HEK293 (cell line): Measurements from ENCODE around the gene SYNPR.

Experiments used
- CTCF ChIA-PET: fragments of 350-600 bp; formaldehyde crosslinking; extraction: SDS; loops from one replicate; lab custom pipeline; 2021; ENCODE audit warnings: antibody characterized with exemption; lab: Yijun Ruan, JAX
- POLR2A ChIA-PET: fragments of 300-600 bp; formaldehyde crosslinking; extraction: SDS; loops from one replicate; lab custom pipeline; 2020; ENCODE audit warnings: antibody characterized with exemption, inconsistent platforms; lab: Yijun Ruan, JAX
- H3K27ac ChIP-seq: fragments of 200-500 bp; sonication (Bioruptor generic); 2 replicates; pipeline ENCODE4 v1.5.1; 2014; ENCODE audit warnings: low read depth, low read length, control low read depth, inconsistent platforms; ENCODE audit errors: extremely low read depth
- H3K36me3 ChIP-seq, 2 experiments: fragments of 200-500 bp in 1 of 2; sonication (Bioruptor generic) in 1 of 2; 1 replicate in 1 of 2; 2 replicates in 1 of 2; pipeline ENCODE4 v1.5.1; 2014 to 2017; ENCODE audit warnings: inconsistent platforms in 2 of 2, low read length in 2 of 2; ENCODE audit not compliant: control insufficient read depth in 2 of 2, insufficient read depth in 1 of 2
- H3K4me1 ChIP-seq: fragments of 200-500 bp; sonication (Bioruptor generic); 2 replicates; pipeline ENCODE4 v1.5.1; 2014; ENCODE audit warnings: mild to moderate bottlenecking, low read length, inconsistent platforms; ENCODE audit not compliant: control insufficient read depth, insufficient read depth
- H3K4me3 ChIP-seq: 2 replicates; pipeline ENCODE4 v1.5.1; 2011; ENCODE audit warnings: low read depth, mild to moderate bottlenecking, control low read depth, low read length, moderate library complexity
- H3K9me3 ChIP-seq: fragments of 200-500 bp; sonication (Bioruptor generic); 2 replicates; pipeline ENCODE4 v1.5.1; 2014; ENCODE audit warnings: low read depth, low read length, inconsistent platforms; ENCODE audit not compliant: control insufficient read depth, insufficient read depth
- CTCF ChIP-seq: fragments of 450-650 bp; formaldehyde crosslinking; IDR thresholded peaks from 2 replicates; pipeline ENCODE4 v1.5.1; 2016; ENCODE audit warnings: missing biosample characterization, missing genetic modification characterization
- SP3 ChIP-seq: fragments of 450-650 bp; formaldehyde crosslinking; IDR thresholded peaks from 2 replicates; pipeline ENCODE4 v1.5.1; 2016; ENCODE audit warnings: missing biosample characterization, missing genetic modification characterization
- ZFP69B ChIP-seq: fragments of 450-650 bp; formaldehyde crosslinking; IDR thresholded peaks from 2 replicates; pipeline ENCODE4 v1.5.1; 2016; ENCODE audit warnings: missing biosample characterization, missing genetic modification characterization
- ZIC2 ChIP-seq: fragments of 450-650 bp; formaldehyde crosslinking; IDR thresholded peaks from 2 replicates; pipeline ENCODE4 v1.5.1; 2016; ENCODE audit warnings: missing biosample characterization, missing genetic modification characterization
- ZNF146 ChIP-seq: fragments of 450-650 bp; formaldehyde crosslinking; IDR thresholded peaks from 2 replicates; pipeline ENCODE4 v1.5.1; 2016; ENCODE audit warnings: missing biosample characterization, missing genetic modification characterization
- ZNF18 ChIP-seq: fragments of 450-650 bp; formaldehyde crosslinking; IDR thresholded peaks from 2 replicates; pipeline ENCODE4 v1.5.1; 2016; ENCODE audit warnings: missing biosample characterization, missing genetic modification characterization
- ZNF221 ChIP-seq: fragments of 450-650 bp; formaldehyde crosslinking; IDR thresholded peaks from 2 replicates; pipeline ENCODE4 v1.5.1; 2017; ENCODE audit warnings: missing biosample characterization, missing genetic modification characterization, borderline replicate concordance
- ZNF24 ChIP-seq: fragments of 450-650 bp; formaldehyde crosslinking; IDR thresholded peaks from 2 replicates; pipeline ENCODE4 v1.5.1; 2016; ENCODE audit warnings: missing biosample characterization, missing genetic modification characterization
- ZNF37A ChIP-seq: fragments of 450-650 bp; IDR thresholded peaks from 2 replicates; pipeline ENCODE4 v1.5.1; 2018; ENCODE audit warnings: missing biosample characterization, missing genetic modification characterization
- ZNF394 ChIP-seq: fragments of 450-650 bp; formaldehyde crosslinking; IDR thresholded peaks from 2 replicates; pipeline ENCODE4 v1.5.1; 2016; ENCODE audit warnings: missing biosample characterization, missing genetic modification characterization, mild to moderate bottlenecking, moderate library complexity, borderline replicate concordance
- ZNF398 ChIP-seq: fragments of 450-650 bp; formaldehyde crosslinking; IDR thresholded peaks from 2 replicates; pipeline ENCODE4 v1.5.1; 2017; ENCODE audit warnings: missing biosample characterization, missing genetic modification characterization
- ZNF549 ChIP-seq: fragments of 450-650 bp; IDR thresholded peaks from 2 replicates; pipeline ENCODE4 v1.5.1; 2018; ENCODE audit warnings: missing biosample characterization, missing genetic modification characterization, mild to moderate bottlenecking, inconsistent platforms, moderate library complexity
- ZNF571 ChIP-seq: fragments of 450-650 bp; formaldehyde crosslinking; IDR thresholded peaks from 2 replicates; pipeline ENCODE4 v1.5.0; 2017; ENCODE audit warnings: missing biosample characterization, missing genetic modification characterization
- ZNF645 ChIP-seq: fragments of 450-650 bp; formaldehyde crosslinking; IDR thresholded peaks from 2 replicates; pipeline ENCODE4; 2016; ENCODE audit warnings: missing biosample characterization, missing genetic modification characterization
- ZNF654 ChIP-seq: fragments of 450-650 bp; formaldehyde crosslinking; IDR thresholded peaks from 2 replicates; pipeline ENCODE4 v1.5.1; 2016; ENCODE audit warnings: low read depth, missing biosample characterization, missing genetic modification characterization
- ZNF768 ChIP-seq: fragments of 450-650 bp; formaldehyde crosslinking; IDR thresholded peaks from 2 replicates; pipeline ENCODE4 v1.5.1; 2018; ENCODE audit warnings: missing biosample characterization, mild to moderate bottlenecking, missing genetic modification characterization
- ZSCAN18 ChIP-seq: fragments of 450-650 bp; formaldehyde crosslinking; IDR thresholded peaks from 2 replicates; pipeline ENCODE4 v1.5.1; 2016; ENCODE audit warnings: missing biosample characterization, missing genetic modification characterization
- TF ChIP-seq, protein P1 (sequence below): fragments of 450-650 bp; formaldehyde crosslinking; IDR thresholded peaks from 2 replicates; pipeline ENCODE4 v1.5.1; 2016; ENCODE audit warnings: missing biosample characterization, missing genetic modification characterization
- TF ChIP-seq, protein P2 (sequence below): fragments of 450-650 bp; formaldehyde crosslinking; conservative IDR thresholded peaks from 2 replicates; pipeline ENCODE4 v1.5.1; 2016; ENCODE audit warnings: low read depth, missing biosample characterization, missing genetic modification characterization

Gene SYNPR

DNA sequence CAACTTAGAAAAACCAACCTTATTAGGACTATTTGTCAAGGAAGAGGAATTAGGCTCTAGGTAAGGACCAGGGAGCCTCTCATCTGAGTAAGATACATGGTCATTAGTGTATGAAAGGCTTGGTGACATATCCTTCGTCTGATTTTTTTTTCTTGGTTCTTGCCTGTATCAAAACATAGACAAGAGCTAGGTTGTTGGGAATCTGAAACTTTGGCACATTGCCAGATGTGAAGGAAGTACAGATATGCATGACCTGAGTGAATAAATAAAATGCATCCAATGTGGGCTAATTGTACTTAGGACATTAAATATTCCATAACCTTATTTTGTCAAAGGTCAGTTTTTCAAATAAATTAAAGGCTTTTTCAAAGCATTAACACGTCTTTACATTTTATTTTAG, 151.8 kb downstream of the SYNPR start:
- Histone ChIP-seq H3K27ac (no peak overlapping the region), H3K9me3 (no peaks in the 10 kb centered on the region), H3K36me3 (no peaks in the 10 kb centered on the region), H3K4me3 (no peak overlapping the region), H3K4me1 (no peaks in the 10 kb centered on the region)
- POLR2A ChIA-PET, result no interaction called here
- CTCF ChIA-PET, result no interaction called here
- TF ChIP-seq ZFP69B (tag by site-specific recombination) (no peak), ZNF549 (tag by site-specific recombination) (0 out of 2 replicates have a peak, but pooled peaks have one; percentile 31)

- POLR2A ChIA-PET, result no interaction called here
- TF ChIP-seq ZNF221 (tag by site-specific recombination), result no peak
- TF ChIP-seq ZNF394 (tag by site-specific recombination), result no peak
- TF ChIP-seq ZNF146, result no peak
- no peak for TF ChIP-seq ZNF768 (tag by site-specific recombination)
- no peak for TF ChIP-seq CTCF
- no peak for TF ChIP-seq ZNF24 (tag by site-specific recombination)
- TF ChIP-seq ZNF398 (tag by site-specific recombination), result no peak
- TF ChIP-seq ZNF571 (tag by site-specific recombination), result no peak
- no peak for TF ChIP-seq ZNF654 (tag by site-specific recombination)
- no peak for TF ChIP-seq ZIC2 (tag by site-specific recombination)
- TF ChIP-seq ZNF37A (tag by site-specific recombination), result no peak
- TF ChIP-seq, protein P1, sequence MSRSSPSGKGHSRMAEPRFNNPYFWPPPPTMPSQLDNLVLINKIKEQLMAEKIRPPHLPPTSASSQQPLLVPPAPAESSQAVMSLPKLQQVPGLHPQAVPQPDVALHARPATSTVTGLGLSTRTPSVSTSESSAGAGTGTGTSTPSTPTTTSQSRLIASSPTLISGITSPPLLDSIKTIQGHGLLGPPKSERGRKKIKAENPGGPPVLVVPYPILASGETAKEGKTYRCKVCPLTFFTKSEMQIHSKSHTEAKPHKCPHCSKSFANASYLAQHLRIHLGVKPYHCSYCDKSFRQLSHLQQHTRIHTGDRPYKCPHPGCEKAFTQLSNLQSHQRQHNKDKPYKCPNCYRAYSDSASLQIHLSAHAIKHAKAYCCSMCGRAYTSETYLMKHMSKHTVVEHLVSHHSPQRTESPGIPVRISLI (tag by site-specific recombination), result no peak
- no peak overlapping the region for H3K4me3 ChIP-seq
- no peaks in the 10 kb centered on the region for H3K4me1 ChIP-seq
- no peaks in the 10 kb centered on the region for H3K9me3 ChIP-seq
- no peak overlapping the region for H3K27ac ChIP-seq
- CTCF ChIA-PET, result interaction anchor here (0.6 kb wide), 1 partner anchor 10 kb away, joined by 3 read pairs; no protein-coding TSS in a partner anchor
- H3K36me3 ChIP-seq, result no peaks in the 10 kb centered on the region
Observed at GRCh38 chr3:63430875-63431274, 152.8 kb downstream of the SYNPR start.

DNA sequence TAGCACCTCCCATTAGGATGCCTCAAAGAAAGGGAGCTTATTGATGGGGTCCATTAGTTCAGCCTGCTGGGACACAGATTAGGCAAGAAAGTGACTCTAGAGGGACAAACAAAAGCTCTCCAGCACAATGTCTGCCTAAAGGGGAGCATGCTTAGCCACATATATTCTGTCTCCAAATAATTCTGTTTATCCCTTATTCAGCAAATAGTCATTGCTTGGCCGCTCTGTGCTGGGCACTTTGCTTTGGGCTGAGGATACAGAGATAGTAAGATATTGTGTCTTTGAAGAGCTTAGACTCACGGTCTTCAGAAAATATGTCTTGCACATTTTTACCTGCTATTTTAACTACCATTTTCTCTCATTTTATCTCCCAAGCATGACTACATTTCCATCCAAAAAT, 159.8 kb downstream of the SYNPR start:
- Histone ChIP-seq H3K36me3 (no peaks in the 10 kb centered on the region), H3K4me3 (no peak overlapping the region), H3K4me1 (no peaks in the 10 kb centered on the region), H3K27ac (no peak overlapping the region), H3K9me3 (no peaks in the 10 kb centered on the region)
- ChIA-PET CTCF (interaction anchor here (0.7 to 1.4 kb wide), 3 partner anchors 11 to 380 kb away, joined by 3 read pairs; no protein-coding TSS in a partner anchor), POLR2A (no interaction called here)
- no peak for TF ChIP-seq SP3 (tag by site-specific recombination)
- no peak for TF ChIP-seq ZSCAN18 (tag by site-specific recombination)
- TF ChIP-seq ZNF645 (tag by site-specific recombination), result no peak
- TF ChIP-seq, protein P2, sequence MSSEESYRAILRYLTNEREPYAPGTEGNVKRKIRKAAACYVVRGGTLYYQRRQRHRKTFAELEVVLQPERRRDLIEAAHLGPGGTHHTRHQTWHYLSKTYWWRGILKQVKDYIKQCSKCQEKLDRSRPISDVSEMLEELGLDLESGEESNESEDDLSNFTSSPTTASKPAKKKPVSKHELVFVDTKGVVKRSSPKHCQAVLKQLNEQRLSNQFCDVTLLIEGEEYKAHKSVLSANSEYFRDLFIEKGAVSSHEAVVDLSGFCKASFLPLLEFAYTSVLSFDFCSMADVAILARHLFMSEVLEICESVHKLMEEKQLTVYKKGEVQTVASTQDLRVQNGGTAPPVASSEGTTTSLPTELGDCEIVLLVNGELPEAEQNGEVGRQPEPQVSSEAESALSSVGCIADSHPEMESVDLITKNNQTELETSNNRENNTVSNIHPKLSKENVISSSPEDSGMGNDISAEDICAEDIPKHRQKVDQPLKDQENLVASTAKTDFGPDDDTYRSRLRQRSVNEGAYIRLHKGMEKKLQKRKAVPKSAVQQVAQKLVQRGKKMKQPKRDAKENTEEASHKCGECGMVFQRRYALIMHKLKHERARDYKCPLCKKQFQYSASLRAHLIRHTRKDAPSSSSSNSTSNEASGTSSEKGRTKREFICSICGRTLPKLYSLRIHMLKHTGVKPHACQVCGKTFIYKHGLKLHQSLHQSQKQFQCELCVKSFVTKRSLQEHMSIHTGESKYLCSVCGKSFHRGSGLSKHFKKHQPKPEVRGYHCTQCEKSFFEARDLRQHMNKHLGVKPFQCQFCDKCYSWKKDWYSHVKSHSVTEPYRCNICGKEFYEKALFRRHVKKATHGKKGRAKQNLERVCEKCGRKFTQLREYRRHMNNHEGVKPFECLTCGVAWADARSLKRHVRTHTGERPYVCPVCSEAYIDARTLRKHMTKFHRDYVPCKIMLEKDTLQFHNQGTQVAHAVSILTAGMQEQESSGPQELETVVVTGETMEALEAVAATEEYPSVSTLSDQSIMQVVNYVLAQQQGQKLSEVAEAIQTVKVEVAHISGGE, result no peak
- no peak for TF ChIP-seq ZNF571 (tag by site-specific recombination)
- TF ChIP-seq ZNF18 (tag by site-specific recombination), result no peak
